Frontal cortex (tissue), 4 donors: ENCODE results near the gene ABI3BP. TPM values are rescaled to one million over a fixed set of nuclear protein-coding genes. Genes with fewer than 3 reads are reported as not detected.

Experiments used
- DNase-seq, 2 donors: peaks; one replicate each; pipeline ENCODE4 v3.0.0; 2012; ENCODE audit warnings: low spot score in 2 of 2
- FAIRE-seq: peaks from 2 replicates; lab custom pipeline; 2012; peaks lifted over from hg19 to GRCh38; lab: Jason Lieb, UNC
- total RNA-seq: library from RNA; depleted of rRNA; stranded (reverse); fragments of >200 nt; gene quantifications from one replicate; pipeline ENCODE4 v1.2.3, GENCODE V29; 2014
- donor health status: control.
- donor health status: control.
- donor health status: control.

ABI3BP gene
- total RNA-seq, 1 donor from 2014 or later, result 1.2 TPM

DNA sequence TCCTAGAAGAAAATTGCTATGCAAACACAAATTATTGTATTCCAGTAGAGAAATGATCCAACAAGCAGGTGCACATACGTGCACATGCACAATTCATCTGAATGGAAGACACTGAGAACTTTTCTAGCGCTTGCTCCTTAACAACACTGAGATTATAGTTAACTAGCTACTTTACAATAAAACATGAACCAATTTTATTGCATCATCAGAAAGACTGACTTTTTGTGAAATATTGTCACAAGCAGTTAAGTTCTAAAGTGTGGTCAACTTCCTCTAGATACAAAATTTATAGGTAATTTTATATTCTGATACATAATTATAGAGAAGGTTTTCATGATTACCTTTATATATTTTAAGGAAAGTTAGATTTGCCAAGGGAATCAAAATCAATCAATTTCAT, 135.4 kb downstream of the ABI3BP start:
- no peak for DNase-seq
- FAIRE-seq, result no peak

DNA sequence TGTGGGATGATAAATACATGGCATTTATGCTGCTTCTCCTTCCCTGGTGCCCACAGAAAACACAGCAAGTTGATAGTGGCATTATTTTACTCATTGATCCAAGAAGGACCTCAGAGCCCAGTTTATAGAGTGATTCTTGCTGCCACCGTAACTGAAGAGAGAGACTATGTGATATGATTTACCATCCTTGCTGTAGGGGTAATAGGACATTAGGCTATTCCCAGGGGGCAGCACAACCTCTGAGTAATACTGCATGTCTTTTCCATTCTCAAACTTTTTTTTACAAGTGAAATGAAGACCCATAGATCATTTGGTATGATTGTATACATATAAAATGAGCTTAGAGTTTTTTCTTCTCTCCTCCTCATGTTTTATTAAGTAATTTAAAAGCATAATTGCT, 136.4 kb downstream of the ABI3BP start:
- no peak for FAIRE-seq
- DNase-seq, result no peak

DNA sequence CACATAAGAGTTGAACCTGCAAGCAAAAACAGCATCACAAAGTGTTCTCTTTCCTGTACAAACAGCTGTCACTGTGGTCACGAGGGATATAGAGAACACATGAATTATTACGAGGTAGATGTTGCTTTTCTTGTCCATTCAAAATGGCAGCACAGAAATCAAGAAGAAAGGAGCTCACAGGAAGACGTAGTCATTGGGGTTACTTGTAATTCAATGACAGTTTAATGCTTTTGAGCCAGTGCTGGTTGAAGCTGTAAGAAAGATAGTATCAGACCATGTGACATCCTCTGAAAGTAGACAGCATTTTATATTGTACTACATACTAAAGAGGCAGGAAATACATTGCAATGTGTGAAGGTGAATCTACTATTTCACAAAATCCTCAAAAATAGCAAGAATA, 140.4 kb downstream of the ABI3BP start:
- DNase-seq, result no peak

DNA sequence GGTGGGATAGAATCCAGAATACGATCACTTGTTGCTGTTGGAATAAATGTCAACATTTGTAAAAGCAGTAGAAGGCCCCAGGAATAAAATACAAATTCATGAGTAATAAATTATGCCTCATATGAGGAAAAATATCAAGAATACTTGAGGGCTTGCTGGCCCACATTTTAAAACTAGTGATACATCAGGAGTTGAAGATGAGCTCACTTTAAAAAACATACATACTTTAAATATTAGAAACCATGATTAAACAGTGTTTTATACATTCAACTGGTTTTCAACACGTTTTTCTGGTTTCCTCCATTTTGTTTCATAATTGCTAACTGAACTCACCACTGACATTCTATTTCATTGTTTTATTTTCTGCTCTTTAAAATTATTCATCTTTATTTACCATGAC, 142.5 kb downstream of the ABI3BP start:
- FAIRE-seq, result no peak

More for the DNA sequence above, 140.4 kb downstream of the ABI3BP start:
- FAIRE-seq, result no peak

DNA sequence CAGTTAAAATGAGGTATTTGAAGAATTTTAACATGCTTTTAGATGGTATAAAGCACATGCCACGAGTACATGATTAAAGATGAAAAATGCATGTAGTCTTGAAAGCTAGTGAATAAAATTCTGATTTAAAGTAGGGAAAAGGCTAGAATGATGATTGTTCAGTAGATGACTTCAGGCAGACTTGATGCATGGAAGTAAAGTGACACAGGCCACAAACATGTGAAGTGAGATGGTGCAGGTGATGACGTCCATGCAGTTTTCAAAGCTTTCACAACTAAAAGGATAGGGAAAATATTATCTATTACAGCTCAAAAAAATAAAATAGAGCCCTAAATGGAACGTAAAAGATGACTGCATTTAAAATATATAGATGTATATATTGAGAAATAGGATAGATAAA, 143.1 kb downstream of the ABI3BP start:
- no peak for DNase-seq
- FAIRE-seq, result no peak

More for the DNA sequence above, 142.5 kb downstream of the ABI3BP start:
- no peak for DNase-seq

DNA sequence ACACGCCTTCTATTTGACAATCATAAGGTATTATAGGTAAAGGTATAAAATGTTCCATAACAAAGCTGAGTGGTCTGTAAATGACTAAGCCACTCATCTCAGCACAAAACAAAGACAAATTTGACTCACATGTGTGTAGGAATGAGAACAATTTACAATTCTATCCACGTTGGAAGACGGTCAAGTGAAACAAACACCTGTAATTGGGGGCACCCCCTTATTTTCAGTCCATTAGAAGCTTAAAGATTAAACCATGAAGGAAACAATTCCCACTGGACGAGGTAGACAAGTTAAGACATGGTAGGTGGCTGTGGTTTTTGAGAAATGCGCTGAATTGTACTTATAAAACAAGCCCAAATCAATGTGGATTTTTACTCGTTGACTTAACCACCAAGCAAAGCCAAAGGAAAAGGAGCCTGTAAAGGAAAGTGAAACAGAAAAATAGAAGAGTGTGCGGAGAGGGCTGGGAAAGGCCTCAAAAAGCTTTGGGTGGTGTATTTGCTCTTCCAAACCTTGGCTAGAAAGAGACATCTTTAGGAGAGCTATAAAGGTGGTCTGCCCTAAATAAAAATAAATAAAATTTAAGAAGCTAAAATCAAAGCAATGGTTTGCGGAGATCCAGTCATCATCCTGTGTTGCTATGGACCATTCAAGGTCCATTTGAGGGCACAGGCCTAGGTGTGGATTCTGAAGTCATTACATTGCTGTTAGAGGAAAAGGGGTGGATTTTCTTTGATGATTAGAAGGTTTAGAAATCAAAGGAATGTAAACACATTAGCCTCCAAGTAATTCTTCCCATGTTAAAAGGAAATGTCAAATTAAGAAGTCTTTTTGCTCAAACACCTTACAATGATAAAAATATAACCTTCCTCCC, 148.9 kb downstream of the ABI3BP start:
- DNase-seq (no peak), FAIRE-seq (no peak)

DNA sequence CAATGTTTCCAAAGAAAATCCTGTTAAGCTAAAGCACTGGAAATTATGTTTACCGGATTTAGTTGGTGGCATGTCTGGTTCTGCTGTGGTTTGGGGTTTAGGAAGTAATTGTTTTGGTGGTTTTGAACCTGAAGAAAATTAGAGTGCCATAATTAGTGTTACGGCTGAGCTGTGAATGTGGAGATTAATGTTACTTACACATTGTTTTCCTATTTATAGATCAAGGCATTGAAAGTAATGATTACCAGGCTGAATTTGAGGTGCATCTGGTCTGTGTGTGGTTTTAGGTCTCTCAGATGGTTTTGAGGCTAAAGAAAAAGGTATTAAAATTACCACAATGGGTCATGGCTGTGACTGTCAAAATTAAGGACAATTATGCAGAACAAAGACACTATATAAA, 155.1 kb downstream of the ABI3BP start:
- no peak for FAIRE-seq

DNA sequence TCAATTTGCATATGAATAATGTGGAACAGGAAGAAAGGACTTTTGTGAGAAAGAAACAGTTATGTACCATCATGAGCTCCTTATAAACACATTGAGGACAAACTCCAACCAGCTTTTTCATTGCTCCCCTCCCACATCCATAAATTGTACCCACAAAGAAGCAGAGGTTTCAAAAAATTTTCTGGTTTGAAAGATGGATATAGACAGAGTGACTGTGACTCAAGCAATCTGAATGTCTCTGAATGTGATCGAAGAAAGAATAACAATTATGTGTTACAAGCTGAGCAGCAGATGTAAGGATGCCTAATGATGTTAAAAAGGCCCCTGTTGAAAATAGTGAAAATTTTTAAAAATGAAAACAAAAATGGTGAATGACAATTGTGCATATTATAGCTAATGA, 156.6 kb downstream of the ABI3BP start:
- no peak for FAIRE-seq

More for the DNA sequence above, 155.1 kb downstream of the ABI3BP start:
- DNase-seq, result no peak

DNA sequence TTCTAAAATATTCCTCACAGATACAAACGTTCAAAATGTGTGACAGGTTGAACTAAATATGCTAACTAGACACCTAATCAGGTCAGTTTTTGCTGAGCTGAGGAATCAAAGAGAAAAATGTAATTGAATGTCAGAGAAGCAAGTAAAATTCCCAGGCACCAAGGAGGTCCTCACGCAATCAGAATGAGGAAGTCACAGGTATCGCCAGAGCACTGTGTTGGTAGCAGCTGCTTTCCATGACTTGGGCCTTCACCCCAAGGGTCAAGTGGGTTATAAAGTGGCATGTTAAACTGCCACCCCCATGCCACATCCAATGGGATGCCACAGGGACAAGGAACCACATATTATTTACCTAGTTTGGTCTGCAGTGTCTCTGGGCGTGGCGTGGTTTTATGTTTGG, 158.9 kb downstream of the ABI3BP start:
- DNase-seq, result no peak
- FAIRE-seq, result no peak

More for the DNA sequence above, 156.6 kb downstream of the ABI3BP start:
- DNase-seq, result no peak

DNA sequence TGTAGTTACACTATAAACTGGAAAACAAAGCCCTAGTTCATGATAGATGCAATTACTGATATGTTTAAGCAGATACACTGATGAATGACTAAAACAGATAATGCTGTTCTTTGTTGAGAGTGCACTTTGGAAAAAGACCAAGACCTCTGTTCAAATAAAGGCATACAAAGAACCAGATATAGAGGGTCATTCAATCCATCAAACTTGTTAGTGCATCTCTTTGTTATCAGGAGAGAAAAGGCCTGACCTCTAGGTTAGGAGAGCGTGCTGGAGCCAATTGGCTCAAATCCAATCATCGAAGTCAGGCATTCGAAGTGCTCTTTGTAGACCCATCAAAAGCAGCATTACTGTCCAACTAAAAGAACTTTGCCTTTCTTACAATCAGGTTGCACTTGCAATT, 159.7 kb downstream of the ABI3BP start:
- FAIRE-seq, result peak; percentile 89
- DNase-seq, result peak; percentile 5 to 6

DNA sequence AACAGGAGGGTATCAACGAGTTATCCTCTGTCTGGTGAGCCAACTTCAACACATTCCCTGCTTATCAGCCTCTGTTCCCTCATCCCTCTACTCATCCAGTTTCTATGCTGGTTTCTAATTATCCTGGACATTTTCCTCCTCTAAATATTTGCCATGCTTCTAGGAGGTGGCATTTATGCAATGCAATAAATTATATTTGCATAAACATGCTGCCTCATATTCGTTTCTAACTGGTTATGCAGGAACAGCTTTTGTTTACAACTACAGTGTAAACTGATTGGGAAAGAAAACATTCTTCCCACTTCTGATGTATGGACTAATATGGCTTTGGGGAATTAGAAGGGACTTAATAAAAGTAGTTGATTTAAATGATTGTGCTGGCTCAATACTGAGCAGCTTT, 161.6 kb downstream of the ABI3BP start:
- FAIRE-seq, result no peak
- no peak for DNase-seq

DNA sequence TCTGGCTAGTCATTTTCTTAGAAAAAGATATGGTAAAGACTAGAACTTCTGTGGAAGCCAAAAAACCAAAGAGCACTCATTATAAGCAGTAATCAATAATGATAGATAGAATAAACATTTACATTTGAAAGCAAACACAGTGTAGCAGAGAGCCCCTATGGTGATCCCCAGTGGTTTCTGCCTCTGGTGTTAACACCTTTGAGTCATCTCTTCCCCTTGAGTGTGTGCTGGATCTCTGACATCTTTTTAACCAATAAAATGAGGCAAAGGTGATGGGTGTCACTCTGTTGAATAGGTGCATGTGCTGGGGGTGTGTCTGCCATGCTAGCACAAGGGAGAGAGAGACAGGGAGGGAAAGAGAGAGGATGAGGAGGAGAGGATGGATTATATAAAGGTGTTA, 162.3 kb downstream of the ABI3BP start:
- no peak for DNase-seq
- no peak for FAIRE-seq

DNA sequence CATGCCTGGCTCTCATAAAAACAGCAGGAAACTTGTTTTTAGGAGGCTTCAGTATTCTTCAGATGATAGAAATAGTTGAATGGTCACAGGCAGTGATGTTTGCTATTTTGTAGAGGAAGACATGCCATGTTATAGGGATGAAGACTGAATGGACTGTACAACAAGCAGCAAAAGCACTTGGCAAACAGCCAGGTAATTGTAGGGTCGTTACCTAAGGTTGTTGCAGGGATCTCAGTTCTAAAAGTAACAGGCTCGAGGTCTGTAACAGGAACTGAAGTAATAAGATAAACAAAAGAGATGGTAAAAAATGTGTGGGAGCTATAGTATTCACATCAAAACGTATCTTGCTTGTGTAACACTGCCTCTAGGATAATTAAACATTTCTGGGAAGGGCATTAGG, 167.6 kb downstream of the ABI3BP start:
- DNase-seq, result no peak
- no peak for FAIRE-seq

DNA sequence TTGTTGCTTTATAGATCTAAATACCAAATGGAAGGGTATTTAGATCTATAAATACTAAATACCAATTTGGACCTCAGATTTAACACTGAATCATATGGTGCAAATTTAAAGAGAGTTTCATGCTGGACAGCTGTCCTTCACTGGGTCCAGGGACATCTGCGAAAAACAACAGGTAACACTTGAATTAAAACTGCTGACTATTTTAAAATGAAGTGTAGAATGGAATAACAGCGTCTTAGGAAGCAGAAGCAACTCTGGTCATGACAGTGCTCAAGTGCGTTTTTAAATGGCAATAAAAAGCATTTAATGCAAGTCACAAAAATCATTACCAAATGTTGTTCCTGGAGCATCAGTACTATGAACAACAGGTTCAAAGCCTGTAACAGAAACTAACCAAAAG, 177.6 kb downstream of the ABI3BP start:
- no peak for FAIRE-seq
- no peak for DNase-seq

DNA sequence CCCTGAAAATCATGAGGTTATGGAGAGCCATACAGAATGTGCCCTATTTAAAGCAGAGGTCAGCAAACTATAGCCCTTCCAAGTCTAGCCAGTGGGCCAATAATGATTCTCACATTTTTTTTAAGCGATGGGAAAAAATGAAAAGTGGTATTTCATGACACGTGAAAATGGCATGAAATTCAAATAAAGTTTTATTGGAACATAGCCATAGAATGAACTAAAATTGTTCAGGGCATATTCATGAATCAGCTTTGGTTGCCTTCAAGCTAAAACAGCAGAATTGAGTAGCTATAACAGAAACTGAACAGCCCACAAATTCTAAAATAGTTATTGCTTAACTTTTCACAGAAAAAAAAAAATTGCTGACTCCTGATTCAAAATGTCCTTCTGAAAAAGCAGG, 179.4 kb downstream of the ABI3BP start:
- no peak for FAIRE-seq
- no peak for DNase-seq

DNA sequence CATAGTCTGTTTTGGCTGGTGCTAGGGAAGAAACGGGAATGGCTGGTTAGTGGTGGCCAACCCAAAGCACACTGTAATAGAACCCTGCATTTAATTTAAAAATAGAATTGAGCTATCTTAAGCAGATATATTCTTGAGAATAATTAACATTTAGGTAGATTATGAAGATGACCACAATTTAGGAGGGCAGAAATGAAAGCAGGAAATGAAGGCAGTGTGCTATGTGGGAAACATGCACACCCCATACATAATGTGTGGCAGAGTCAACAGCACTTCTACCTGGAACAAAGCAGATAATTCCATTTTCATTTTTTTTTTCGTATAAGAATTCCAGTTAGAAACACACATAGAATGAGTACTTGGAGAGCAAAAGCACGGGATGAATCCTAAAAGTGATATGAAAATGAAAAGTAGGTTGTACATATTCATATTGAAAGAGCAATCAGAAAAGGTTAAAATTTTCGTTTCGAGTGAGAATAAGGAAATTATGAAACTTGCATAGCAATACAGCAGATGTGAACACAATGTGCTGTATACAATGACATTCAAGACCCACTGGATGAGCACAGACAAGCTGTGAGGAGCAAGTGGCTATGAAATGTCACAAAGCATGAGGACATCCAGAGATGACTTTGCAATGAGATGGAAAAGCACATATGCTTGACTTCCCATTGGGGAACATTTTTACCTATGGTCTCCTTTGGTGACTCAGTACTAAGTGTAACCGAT, 181.3 kb downstream of the ABI3BP start:
- DNase-seq (no peak), FAIRE-seq (no peak)

DNA sequence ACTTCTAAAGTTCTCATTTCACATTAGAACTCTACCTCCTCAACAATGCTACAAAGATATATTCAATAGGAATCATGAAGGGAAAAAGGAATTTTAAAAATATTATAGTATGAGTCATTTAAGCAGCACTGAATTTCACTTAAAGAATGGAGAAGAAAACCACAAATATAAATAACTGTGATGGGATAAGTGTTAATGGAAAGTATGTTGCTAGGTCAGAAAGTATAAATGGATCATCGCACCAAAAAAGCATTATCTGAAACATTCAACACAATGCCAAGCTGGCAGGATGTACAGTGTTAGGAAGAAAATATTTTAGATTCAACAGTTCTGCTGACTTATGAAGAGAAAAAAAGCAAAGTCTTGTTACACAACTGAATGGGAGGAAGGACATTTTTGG, 182.6 kb downstream of the ABI3BP start:
- no peak for FAIRE-seq
- no peak for DNase-seq

DNA sequence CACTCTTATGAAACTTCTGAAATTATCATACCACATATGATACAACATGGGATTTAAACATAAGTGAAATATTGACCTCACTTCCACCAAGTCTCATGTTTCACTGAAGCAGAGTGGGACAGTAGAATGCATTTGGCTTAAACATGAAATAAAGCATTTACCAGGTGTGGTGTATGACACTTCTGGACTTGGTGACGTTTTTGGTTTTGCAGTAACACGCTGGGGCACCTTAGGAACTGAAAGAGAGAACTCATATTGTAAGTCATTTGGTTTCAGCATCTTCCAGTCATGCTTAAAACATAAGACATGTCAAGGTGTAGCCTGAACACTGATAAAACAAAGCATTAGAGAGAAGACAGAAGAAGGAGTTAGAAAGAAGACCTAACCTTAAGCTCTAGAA, 188.6 kb downstream of the ABI3BP start:
- DNase-seq (no peak), FAIRE-seq (no peak)

DNA sequence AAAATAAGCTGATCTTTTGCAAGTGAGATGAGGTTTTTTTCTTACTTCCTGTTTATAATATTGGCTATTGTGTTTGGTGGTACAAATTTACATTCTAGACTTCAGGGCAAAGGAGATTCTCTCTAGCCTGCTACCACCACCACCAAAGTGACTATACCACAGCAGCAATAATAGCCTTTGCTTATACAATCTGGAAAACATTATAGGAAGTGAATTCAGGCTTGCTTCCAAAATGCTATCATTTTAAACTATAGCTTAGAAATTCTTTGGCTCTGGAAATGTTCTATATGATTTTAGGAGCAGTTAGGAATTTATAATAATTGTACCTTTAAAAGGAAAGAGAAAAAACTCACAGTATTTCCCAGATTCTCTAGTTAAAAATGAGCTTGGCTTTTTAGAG, 189.5 kb downstream of the ABI3BP start:
- DNase-seq (no peak), FAIRE-seq (no peak)

DNA sequence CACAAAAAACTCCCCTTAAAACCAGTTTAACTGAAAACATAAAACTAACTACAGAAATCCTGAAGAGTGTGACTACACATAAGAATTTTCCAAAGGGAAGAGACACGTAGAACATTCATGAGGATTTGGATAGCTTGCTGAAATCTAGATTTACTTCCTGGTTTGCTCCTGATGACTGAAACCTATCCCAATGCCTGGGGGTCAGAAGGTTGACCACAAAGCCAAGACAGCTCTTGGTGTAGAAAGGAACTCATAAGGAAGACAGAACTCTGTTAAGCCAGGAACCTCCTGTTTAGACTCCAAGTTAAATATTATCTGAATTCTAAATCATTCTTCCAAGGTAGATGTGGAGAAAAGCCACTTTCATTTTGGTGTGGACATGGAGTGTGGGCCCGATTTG, 191.1 kb downstream of the ABI3BP start:
- DNase-seq, result no peak
- FAIRE-seq, result no peak

DNA sequence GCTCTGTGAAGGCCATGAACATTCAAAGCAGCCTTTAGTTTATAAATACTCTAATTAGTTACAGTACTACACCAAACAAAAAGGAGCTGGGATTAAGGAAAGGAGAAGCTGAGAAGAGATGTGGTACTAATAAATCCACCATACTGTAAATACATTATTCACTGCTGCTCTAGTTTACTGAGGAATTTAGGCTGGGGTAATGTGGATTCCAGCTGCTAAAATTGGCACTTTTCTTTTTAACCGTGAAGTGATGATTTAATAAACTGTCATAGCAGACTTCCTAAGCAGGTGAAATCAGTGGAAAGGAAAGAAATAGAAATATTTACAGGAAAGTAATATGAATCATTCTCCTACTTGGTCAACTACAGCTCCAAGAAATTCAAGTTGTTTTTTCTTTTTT, 195.2 kb downstream of the ABI3BP start:
- DNase-seq (no peak), FAIRE-seq (no peak)
